Neural progenitor cell (in vitro differentiated cells): ENCODE results near the gene TBRG4.

Experiments
- CTCF ChIP-seq: fragments of 200-600 bp; sonication (generic); IDR thresholded peaks from 2 replicates; pipeline ENCODE4 v1.5.1; 2017; ENCODE audit warnings: antibody characterized with exemption, mild to moderate bottlenecking
- EZH2phosphoT487 ChIP-seq: fragments of 200-600 bp; sonication (generic); IDR thresholded peaks from 2 replicates; pipeline ENCODE4 v1.6.1; 2017; ENCODE audit warnings: antibody characterized with exemption

- TF ChIP-seq CTCF (no peak), EZH2phosphoT487 (no peak)
Observed at GRCh38 chr7:45119550-45119949, 8.1 kb upstream of the TBRG4 start.
